IPS-20b (cell line): ENCODE measurements around the gene MAPK6.
"Not testable (repeated sequence)": the region's sequence is repeated elsewhere in the genome, so short reads cannot be mapped to it uniquely, and the experiment has no call there.

ENCODE experiments used
- H3K27ac ChIP-seq: one replicate; pipeline ENCODE4 v1.5.1; 2013; ENCODE audit warnings: low read length
- H3K27me3 ChIP-seq: 2 replicates; pipeline ENCODE4 v1.6.1; 2013; ENCODE audit warnings: mild to moderate bottlenecking, low read length, inconsistent platforms; ENCODE audit not compliant: insufficient read depth
- H3K36me3 ChIP-seq: 2 replicates; pipeline ENCODE4 v1.6.1; 2013; ENCODE audit warnings: low read depth, mild to moderate bottlenecking, inconsistent platforms, low read length, moderate library complexity; ENCODE audit not compliant: insufficient read depth
- H3K4me1 ChIP-seq: 2 replicates; pipeline ENCODE4 v1.6.1; 2013; ENCODE audit warnings: mild to moderate bottlenecking, control low read depth, inconsistent platforms, low read length, moderate library complexity; ENCODE audit not compliant: insufficient read depth
- H3K4me3 ChIP-seq: 2 replicates; pipeline ENCODE4 v1.5.1; 2013; ENCODE audit warnings: mild to moderate bottlenecking, low read length, inconsistent platforms
- H3K9ac ChIP-seq: 2 replicates; pipeline ENCODE4 v1.6.1; 2013; ENCODE audit warnings: low read depth, mild to moderate bottlenecking, inconsistent platforms, low read length, moderate library complexity
- H3K9me3 ChIP-seq: 2 replicates; pipeline ENCODE4 v1.6.1; 2013; ENCODE audit warnings: mild to moderate bottlenecking, low read depth, low read length, inconsistent platforms; ENCODE audit not compliant: insufficient read depth

Gene MAPK6

GRCh38 chr15:52002351-52002750 is 16.7 kb upstream of the MAPK6 start:
- Histone ChIP-seq H3K27ac (no peak overlapping the region), H3K9ac (no peak overlapping the region), H3K36me3 (no peaks in the 10 kb centered on the region), H3K27me3 (no peaks in the 10 kb centered on the region), H3K4me3 (no peak overlapping the region), H3K9me3 (no peaks in the 10 kb centered on the region), H3K4me1 (no peaks in the 10 kb centered on the region)

DNA sequence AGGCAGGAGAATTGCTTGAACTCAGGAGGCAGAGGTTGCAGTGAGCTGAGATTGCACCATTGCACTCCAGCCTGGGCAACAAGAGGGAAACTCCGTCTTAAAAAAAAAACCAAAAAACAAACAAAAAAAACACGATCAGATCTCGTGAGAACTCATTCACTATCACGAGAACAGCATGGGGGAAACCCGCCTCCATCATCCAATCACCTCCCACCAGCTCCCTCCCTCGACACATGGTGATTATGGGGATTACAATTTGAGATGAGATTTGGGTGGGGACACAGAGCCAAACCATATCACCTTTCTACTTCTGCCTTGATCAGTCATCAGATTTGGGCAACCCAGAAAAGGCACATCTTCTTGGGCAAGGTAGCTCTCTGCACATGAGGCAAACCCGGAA is 15.9 kb upstream of the MAPK6 start:
- not testable (repeated sequence) for H3K9me3 ChIP-seq, H3K27me3 ChIP-seq, H3K27ac ChIP-seq, H3K9ac ChIP-seq, H3K4me1 ChIP-seq, H3K4me3 ChIP-seq, H3K36me3 ChIP-seq

DNA sequence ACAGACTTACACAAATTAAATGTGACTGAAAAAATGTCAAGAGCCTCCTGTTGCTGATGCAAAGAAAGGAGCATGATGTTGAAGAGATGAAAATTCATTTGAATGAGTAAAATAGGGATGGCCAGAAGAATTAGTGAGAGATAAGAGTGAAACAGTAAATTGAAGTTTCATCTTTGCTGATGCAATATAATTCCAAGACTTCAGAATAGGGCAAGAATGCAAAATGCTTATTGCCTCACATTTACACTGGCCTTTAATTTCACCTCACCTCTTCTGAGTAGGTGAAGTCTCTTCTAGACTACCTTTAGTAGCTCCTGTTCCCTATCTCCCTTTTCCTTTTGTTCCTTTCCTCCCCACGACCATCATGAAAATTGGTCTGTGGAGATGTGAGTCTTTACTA is 15.3 kb upstream of the MAPK6 start:
- H3K9ac ChIP-seq: no peak overlapping the region
- H3K27ac ChIP-seq: no peak overlapping the region
- H3K9me3 ChIP-seq: no peaks in the 10 kb centered on the region

GRCh38 chr15:52004806-52005205 is 14.2 kb upstream of the MAPK6 start:
- Histone ChIP-seq H3K4me3 (no peak overlapping the region), H3K9ac (no peak overlapping the region), H3K27me3 (no peaks in the 10 kb centered on the region), H3K27ac (no peak overlapping the region), H3K36me3 (no peaks in the 10 kb centered on the region), H3K4me1 (no peaks in the 10 kb centered on the region), H3K9me3 (no peaks in the 10 kb centered on the region)

More for the DNA sequence above, 15.3 kb upstream of the MAPK6 start:
- Histone ChIP-seq H3K36me3 (no peaks in the 10 kb centered on the region), H3K27me3 (no peaks in the 10 kb centered on the region), H3K4me3 (no peak overlapping the region), H3K4me1 (no peaks in the 10 kb centered on the region)

DNA sequence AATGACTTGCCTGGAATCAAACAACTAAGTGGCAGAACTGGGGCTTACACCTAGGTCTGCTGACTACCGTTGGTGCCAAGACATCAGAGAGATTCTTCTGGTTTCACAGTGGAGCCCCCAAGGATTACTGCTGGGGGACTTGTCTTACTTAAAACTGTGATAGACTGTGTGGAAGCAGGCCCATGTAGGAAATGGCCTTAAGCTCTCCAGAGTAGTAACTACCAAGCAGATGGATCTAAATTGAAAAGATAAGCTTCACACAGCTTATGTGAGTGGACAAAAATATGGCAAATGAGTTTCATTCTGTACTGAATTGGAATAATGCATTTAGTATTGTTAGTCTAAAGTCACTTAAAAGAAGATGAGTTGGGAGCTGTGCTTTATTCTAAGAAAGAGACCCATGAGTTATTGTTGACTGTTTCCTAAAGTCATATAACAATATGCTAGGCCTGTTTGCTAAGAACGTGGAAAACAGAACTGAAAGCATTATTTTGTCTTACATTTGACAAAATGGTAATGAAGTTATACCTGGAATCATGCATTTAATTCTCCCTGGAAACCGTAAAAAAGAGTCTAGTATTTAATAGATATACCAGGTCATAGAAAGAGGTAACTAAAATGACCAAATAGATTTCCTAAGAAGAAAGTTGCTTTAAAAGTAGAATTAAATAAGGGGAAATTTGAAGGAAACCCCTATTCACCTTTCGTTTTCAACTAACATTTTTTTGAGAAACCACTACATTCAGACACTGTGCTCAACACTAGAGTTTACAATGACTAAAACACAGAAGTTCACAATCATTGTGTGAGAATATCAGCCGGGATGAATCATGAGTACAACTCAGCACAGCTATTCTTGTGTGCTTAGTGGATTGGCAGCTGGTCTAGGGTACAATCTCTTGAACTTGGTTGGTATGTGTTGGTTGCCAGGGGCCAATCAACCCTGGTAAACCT is 13.0 kb upstream of the MAPK6 start:
- H3K36me3 ChIP-seq: no peaks in the 10 kb centered on the region
- no peak overlapping the region for H3K4me3 ChIP-seq
- no peak overlapping the region for H3K9ac ChIP-seq
- no peaks in the 10 kb centered on the region for H3K27me3 ChIP-seq
- no peaks in the 10 kb centered on the region for H3K4me1 ChIP-seq
- H3K27ac ChIP-seq: no peak overlapping the region
- no peaks in the 10 kb centered on the region for H3K9me3 ChIP-seq

DNA sequence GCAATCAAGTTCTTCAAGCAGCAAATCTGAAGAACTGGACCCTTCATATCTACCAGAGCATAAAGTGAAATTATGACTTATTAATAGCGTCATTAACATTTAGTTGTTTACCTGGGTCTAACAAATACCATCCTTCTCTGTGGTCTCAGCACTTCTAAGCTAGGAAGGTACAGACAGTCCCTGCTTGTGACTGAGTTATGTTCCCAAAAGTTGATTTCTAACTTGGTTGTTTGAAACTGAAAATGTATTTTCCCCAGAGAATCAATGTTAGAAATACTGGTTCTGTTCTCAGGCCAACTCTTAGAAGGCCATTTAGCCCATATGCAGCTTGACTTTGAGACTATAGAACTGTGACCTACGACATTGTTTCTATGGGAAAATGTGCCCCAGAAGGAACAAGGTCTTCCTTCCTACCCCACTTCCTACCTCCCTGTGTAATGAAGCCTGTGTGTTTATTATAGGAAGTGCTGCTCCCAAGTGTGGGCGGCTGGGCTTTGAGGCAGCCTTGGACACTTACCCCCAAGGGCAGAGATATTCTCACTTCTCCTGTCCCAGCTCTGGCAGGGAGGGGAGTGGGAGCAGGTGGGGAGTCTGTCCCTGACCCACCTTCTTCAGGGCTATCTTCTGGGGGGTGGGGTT is 12.2 kb upstream of the MAPK6 start:
- no peaks in the 10 kb centered on the region for H3K9me3 ChIP-seq
- no peak overlapping the region for H3K4me3 ChIP-seq
- no peaks in the 10 kb centered on the region for H3K36me3 ChIP-seq
- no peaks in the 10 kb centered on the region for H3K27me3 ChIP-seq
- no peak overlapping the region for H3K27ac ChIP-seq
- H3K9ac ChIP-seq: no peak overlapping the region
- no peaks in the 10 kb centered on the region for H3K4me1 ChIP-seq

GRCh38 chr15:52008359-52008697 is 10.7 kb upstream of the MAPK6 start:
- no peaks in the 10 kb centered on the region for H3K4me1 ChIP-seq
- no peaks in the 10 kb centered on the region for H3K36me3 ChIP-seq
- H3K4me3 ChIP-seq: no peak overlapping the region
- H3K9ac ChIP-seq: no peak overlapping the region
- H3K27me3 ChIP-seq: no peaks in the 10 kb centered on the region
- no peak overlapping the region for H3K27ac ChIP-seq
- no peaks in the 10 kb centered on the region for H3K9me3 ChIP-seq

GRCh38 chr15:52008698-52009434 is 10.2 kb upstream of the MAPK6 start:
- Histone ChIP-seq H3K9me3 (no peaks in the 10 kb centered on the region), H3K4me1 (no peaks in the 10 kb centered on the region), H3K27ac (no peak overlapping the region), H3K9ac (no peak overlapping the region), H3K27me3 (no peaks in the 10 kb centered on the region), H3K4me3 (no peak overlapping the region), H3K36me3 (no peaks in the 10 kb centered on the region)

GRCh38 chr15:52010633-52011595 is 8.1 kb upstream of the MAPK6 start:
- H3K27me3 ChIP-seq: no peaks in the 10 kb centered on the region
- H3K27ac ChIP-seq: no peak overlapping the region
- H3K9ac ChIP-seq: no peak overlapping the region
- no peaks in the 10 kb centered on the region for H3K36me3 ChIP-seq
- no peak overlapping the region for H3K4me3 ChIP-seq
- no peaks in the 10 kb centered on the region for H3K4me1 ChIP-seq
- no peaks in the 10 kb centered on the region for H3K9me3 ChIP-seq

DNA sequence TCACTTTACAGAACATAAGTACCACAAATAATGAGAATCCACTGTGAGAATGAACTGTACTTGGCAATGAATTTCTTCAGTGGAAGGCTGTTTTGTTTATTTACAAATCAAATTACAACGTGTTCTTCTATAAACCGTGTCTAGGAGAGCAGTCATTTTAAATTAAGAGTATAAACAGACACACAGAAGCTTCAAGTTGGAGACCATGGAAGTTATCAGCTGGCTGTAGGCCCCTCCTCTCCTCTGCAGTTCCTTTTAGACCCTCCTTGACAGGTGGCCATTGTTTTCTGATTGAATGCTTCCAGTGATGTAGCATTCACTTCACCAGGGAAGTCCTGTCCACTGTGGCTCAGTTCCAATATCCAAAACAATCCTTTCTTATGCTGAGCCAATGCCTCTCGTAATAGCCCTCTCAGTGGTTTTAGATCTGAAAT is 7.3 kb upstream of the MAPK6 start:
- no peaks in the 10 kb centered on the region for H3K4me1 ChIP-seq
- no peak overlapping the region for H3K9ac ChIP-seq
- H3K4me3 ChIP-seq: no peak overlapping the region
- no peaks in the 10 kb centered on the region for H3K36me3 ChIP-seq
- H3K27me3 ChIP-seq: no peaks in the 10 kb centered on the region
- no peaks in the 10 kb centered on the region for H3K9me3 ChIP-seq
- no peak overlapping the region for H3K27ac ChIP-seq

GRCh38 chr15:52012210-52012609 is 6.8 kb upstream of the MAPK6 start:
- no peak overlapping the region for H3K27ac ChIP-seq
- H3K4me1 ChIP-seq: no peaks in the 10 kb centered on the region

More at GRCh38 chr15:52012210-52012609, 6.8 kb upstream of the MAPK6 start:
- Histone ChIP-seq H3K9ac (no peak overlapping the region), H3K9me3 (no peaks in the 10 kb centered on the region), H3K4me3 (no peak overlapping the region), H3K36me3 (no peaks in the 10 kb centered on the region), H3K27me3 (no peaks in the 10 kb centered on the region)
